GM11168 (cell line): ENCODE measurements around the gene KHDRBS2.

Experiments
- in situ Hi-C: fragments of 300-500 bp; cut with MboI; formaldehyde crosslinking; loops from one replicate; pipeline ENCODE4 v1.12.0; 2022; ENCODE audit warnings: low sequenced_read_pairs; ENCODE audit not compliant: unreplicated experiment

KHDRBS2 gene

GRCh38 chr6:62192593-62192992 lies 93.4 kb downstream of the KHDRBS2 start:
- in situ Hi-C loops: no loop called here

GRCh38 chr6:62175195-62175594 lies 110.8 kb downstream of the KHDRBS2 start:
- in situ Hi-C loops: no loop called here

GRCh38 chr6:62174548-62174947 lies 111.5 kb downstream of the KHDRBS2 start:
- in situ Hi-C loops: no loop called here

- in situ Hi-C loops: no loop called here
Measured at GRCh38 chr6:62167736-62168135, 118.3 kb downstream of the KHDRBS2 start.

GRCh38 chr6:62162858-62163257 lies 123.2 kb downstream of the KHDRBS2 start:
- in situ Hi-C loops: no loop called here

GRCh38 chr6:62152796-62153195 lies 133.2 kb downstream of the KHDRBS2 start:
- in situ Hi-C loops: no loop called here

- in situ Hi-C loops: no loop called here
Measured at GRCh38 chr6:62150048-62150663, 135.9 kb downstream of the KHDRBS2 start.

- in situ Hi-C loops: no loop called here
Measured at GRCh38 chr6:62146954-62147853, 138.8 kb downstream of the KHDRBS2 start.

GRCh38 chr6:62129127-62129526 lies 156.9 kb downstream of the KHDRBS2 start:
- in situ Hi-C loops: no loop called here

GRCh38 chr6:62119401-62119800 lies 166.6 kb downstream of the KHDRBS2 start:
- in situ Hi-C loops: no loop called here

- in situ Hi-C loops: no loop called here
Measured at GRCh38 chr6:62103186-62103859, 182.7 kb downstream of the KHDRBS2 start.

- in situ Hi-C loops: no loop called here
Measured at GRCh38 chr6:62102387-62102786, 183.6 kb downstream of the KHDRBS2 start.

- in situ Hi-C loops: no loop called here
Measured at GRCh38 chr6:62090442-62091229, 195.4 kb downstream of the KHDRBS2 start.

- in situ Hi-C loops: no loop called here
Measured at GRCh38 chr6:62089781-62090180, 196.2 kb downstream of the KHDRBS2 start.

GRCh38 chr6:62086047-62086446 lies 200.0 kb downstream of the KHDRBS2 start:
- in situ Hi-C loops: no loop called here

- in situ Hi-C loops: no loop called here
Measured at GRCh38 chr6:62075869-62076268, 210.2 kb downstream of the KHDRBS2 start.

- in situ Hi-C loops: no loop called here
Measured at GRCh38 chr6:62059901-62060300, 226.1 kb downstream of the KHDRBS2 start.

GRCh38 chr6:62057300-62057699 lies 228.7 kb downstream of the KHDRBS2 start:
- in situ Hi-C loops: no loop called here

- in situ Hi-C loops: no loop called here
Measured at GRCh38 chr6:62045502-62045901, 240.5 kb downstream of the KHDRBS2 start.

GRCh38 chr6:62043084-62043483 lies 242.9 kb downstream of the KHDRBS2 start:
- in situ Hi-C loops: no loop called here
